ENCODE data around the gene USP34. TPM values are rescaled to one million over a fixed set of nuclear protein-coding genes. Genes with fewer than 3 reads are reported as not detected.

The USP34 gene
- total and polyA plus RNA-seq, 2 experiments from 2014 or later, result 36.8 to 125 TPM

- Histone ChIP-seq H2AFZ (no peak overlapping the region), H3K27me3 (no peaks in the 10 kb centered on the region), H4K20me1 (ENCODE audit: insufficient read depth, poor library complexity, severe bottlenecking) (no peaks in the 10 kb centered on the region), H3K9me2 (replicated peaks; ENCODE audit: insufficient read depth) (no peaks in the 10 kb centered on the region), H3K4me3 (no peak overlapping the region), H3K9me3 (ENCODE audit: low read depth) (no peaks in the 10 kb centered on the region), H3K4me2 (no peak overlapping the region), H3K79me2 (no peaks in the 10 kb centered on the region), H3K36me3 (replicated peaks; ENCODE audit: insufficient read depth, low read depth) (no peaks in the 10 kb centered on the region), H3K27ac (no peak overlapping the region), H3K4me1 (ENCODE audit: insufficient read depth) (no peaks in the 10 kb centered on the region)
- no peak for DNase-seq (ENCODE audit: low spot score)
- WGBS (ENCODE audit: low lambda C conversion rate, missing lambda C conversion rate), result 88% methylated on average over 1 of the region's 1 CpG
- no peak for TF ChIP-seq CTCF (IDR thresholded peaks at IDR 0.05; ENCODE audit: poor library complexity)
- no peak for TF ChIP-seq EZH2 (IDR thresholded peaks at IDR 0.05; ENCODE audit: borderline replicate concordance)
- TF ChIP-seq EZH2phosphoT487 (IDR thresholded peaks at IDR 0.05; ENCODE audit: low read depth, severe bottlenecking, unreplicated experiment), result no peak
Observed at GRCh38 chr2:61275575-61276184, 195.2 kb downstream of the USP34 start.

GRCh38 chr2:61272421-61273070 is 198.3 kb downstream of the USP34 start:
- no peak overlapping the region for H3K4me2 ChIP-seq
- no peak overlapping the region for H2AFZ ChIP-seq
- no peaks in the 10 kb centered on the region for H3K4me1 ChIP-seq (ENCODE audit: insufficient read depth)
- no peaks in the 10 kb centered on the region for H3K27me3 ChIP-seq
- no peaks in the 10 kb centered on the region for H3K79me2 ChIP-seq
- no peak for TF ChIP-seq EZH2 (IDR thresholded peaks at IDR 0.05; ENCODE audit: borderline replicate concordance)
- H3K36me3 ChIP-seq (replicated peaks; ENCODE audit: insufficient read depth, low read depth), result no peaks in the 10 kb centered on the region
- H3K4me3 ChIP-seq, result no peak overlapping the region
- H3K9me2 ChIP-seq (replicated peaks; ENCODE audit: insufficient read depth), result no peaks in the 10 kb centered on the region
- 96% methylated on average over 4 of the region's 4 CpGs for WGBS (ENCODE audit: low lambda C conversion rate, missing lambda C conversion rate)
- no peak overlapping the region for H3K27ac ChIP-seq
- H4K20me1 ChIP-seq (ENCODE audit: insufficient read depth, poor library complexity, severe bottlenecking), result no peaks in the 10 kb centered on the region
- H3K9me3 ChIP-seq (ENCODE audit: low read depth), result no peaks in the 10 kb centered on the region
- no peak for DNase-seq (ENCODE audit: low spot score)

- Histone ChIP-seq H3K4me1 (ENCODE audit: insufficient read depth) (no peaks in the 10 kb centered on the region), H3K4me2 (no peak overlapping the region), H3K9me2 (replicated peaks; ENCODE audit: insufficient read depth) (no peaks in the 10 kb centered on the region), H3K4me3 (no peak overlapping the region), H3K27me3 (no peaks in the 10 kb centered on the region), H3K79me2 (no peaks in the 10 kb centered on the region), H3K9me3 (ENCODE audit: low read depth) (no peaks in the 10 kb centered on the region), H4K20me1 (ENCODE audit: insufficient read depth, poor library complexity, severe bottlenecking) (no peaks in the 10 kb centered on the region), H3K27ac (no peak overlapping the region), H2AFZ (no peak overlapping the region), H3K36me3 (replicated peaks; ENCODE audit: insufficient read depth, low read depth) (no peaks in the 10 kb centered on the region)
- no peak for DNase-seq (ENCODE audit: low spot score)
- 98% methylated on average over 4 of the region's 4 CpGs for WGBS (ENCODE audit: low lambda C conversion rate, missing lambda C conversion rate)
- TF ChIP-seq EZH2 (IDR thresholded peaks at IDR 0.05; ENCODE audit: borderline replicate concordance), result no peak
- TF ChIP-seq EZH2phosphoT487 (IDR thresholded peaks at IDR 0.05; ENCODE audit: low read depth, severe bottlenecking, unreplicated experiment), result no peak
- no peak for TF ChIP-seq CTCF (IDR thresholded peaks at IDR 0.05; ENCODE audit: poor library complexity)
Observed at GRCh38 chr2:61268249-61268648, 202.6 kb downstream of the USP34 start.

- H3K9me3 ChIP-seq (ENCODE audit: low read depth), result no peaks in the 10 kb centered on the region
- 75% methylated on average over 7 of the region's 7 CpGs for WGBS (ENCODE audit: low lambda C conversion rate, missing lambda C conversion rate)
- no peaks in the 10 kb centered on the region for H3K79me2 ChIP-seq
- no peaks in the 10 kb centered on the region for H3K36me3 ChIP-seq (replicated peaks; ENCODE audit: insufficient read depth, low read depth)
- no peaks in the 10 kb centered on the region for H3K4me1 ChIP-seq (ENCODE audit: insufficient read depth)
- H3K4me3 ChIP-seq, result no peak overlapping the region
- no peaks in the 10 kb centered on the region for H3K27me3 ChIP-seq
- H3K9me2 ChIP-seq (replicated peaks; ENCODE audit: insufficient read depth), result no peaks in the 10 kb centered on the region
- no peak overlapping the region for H2AFZ ChIP-seq
- H3K27ac ChIP-seq, result no peak overlapping the region
- TF ChIP-seq CTCF (IDR thresholded peaks at IDR 0.05; ENCODE audit: poor library complexity) (no peak), EZH2 (IDR thresholded peaks at IDR 0.05; ENCODE audit: borderline replicate concordance) (no peak), EZH2phosphoT487 (IDR thresholded peaks at IDR 0.05; ENCODE audit: low read depth, severe bottlenecking, unreplicated experiment) (no peak)
- H4K20me1 ChIP-seq (ENCODE audit: insufficient read depth, poor library complexity, severe bottlenecking), result no peaks in the 10 kb centered on the region
- peak; percentile 23 for DNase-seq (ENCODE audit: low spot score)
- H3K4me2 ChIP-seq, result no peak overlapping the region
Observed at GRCh38 chr2:61266632-61267505, 204.0 kb downstream of the USP34 start.

All from hepatocyte (in vitro differentiated cells).